GM04504 (cell line): ENCODE measurements around the gene ASTL.
A peak's percentile ranks its signal among the peaks of the same experiment; 100 is the strongest.

Experiments
- DNase-seq: peaks from one replicate; pipeline ENCODE4 v3.0.0-alpha.2; 2012; ENCODE audit warnings: low read depth

Gene ASTL

DNA sequence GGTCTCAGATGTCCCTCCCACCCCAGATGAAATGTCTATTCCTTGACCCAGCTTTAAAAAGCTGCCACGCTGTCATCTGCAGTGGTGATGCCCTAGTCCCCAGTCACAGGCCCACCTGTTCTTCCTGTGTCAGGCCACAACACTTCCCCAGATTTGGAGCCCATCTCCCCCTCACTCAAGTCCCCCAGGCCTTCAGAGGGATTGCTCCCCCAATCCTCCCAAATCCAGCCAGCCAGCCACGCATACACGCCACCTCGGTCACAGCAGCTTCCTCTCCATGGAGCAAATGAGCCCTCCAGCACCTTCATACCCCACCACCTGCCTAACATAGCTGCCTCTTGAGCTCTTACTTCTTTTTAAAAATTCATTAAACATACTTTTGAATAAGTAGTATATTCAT is 7.8 kb downstream of the ASTL start:
- DNase-seq: no peak

GRCh38 chr2:96129528-96130120 is 8.7 kb downstream of the ASTL start:
- DNase-seq: no peak

DNA sequence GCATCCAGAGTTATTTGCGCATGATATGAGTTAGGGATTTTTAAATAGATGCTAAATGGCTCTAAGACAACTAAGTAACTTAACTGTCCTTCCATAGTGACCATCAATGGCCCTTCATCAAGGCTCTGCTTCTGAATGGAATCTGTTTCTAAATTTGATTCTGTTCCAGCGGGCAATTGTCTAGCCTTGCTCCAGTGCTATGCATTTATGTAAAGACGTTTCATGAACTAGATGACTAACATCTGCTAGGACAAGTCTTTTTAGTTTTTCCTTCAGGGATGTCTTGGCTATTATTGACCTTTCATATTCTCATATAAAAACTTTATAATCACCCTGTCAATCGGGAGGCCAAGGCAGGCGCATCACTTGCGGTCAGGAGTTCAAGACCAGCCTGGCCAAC is 9.8 kb downstream of the ASTL start:
- DNase-seq: no peak

DNA sequence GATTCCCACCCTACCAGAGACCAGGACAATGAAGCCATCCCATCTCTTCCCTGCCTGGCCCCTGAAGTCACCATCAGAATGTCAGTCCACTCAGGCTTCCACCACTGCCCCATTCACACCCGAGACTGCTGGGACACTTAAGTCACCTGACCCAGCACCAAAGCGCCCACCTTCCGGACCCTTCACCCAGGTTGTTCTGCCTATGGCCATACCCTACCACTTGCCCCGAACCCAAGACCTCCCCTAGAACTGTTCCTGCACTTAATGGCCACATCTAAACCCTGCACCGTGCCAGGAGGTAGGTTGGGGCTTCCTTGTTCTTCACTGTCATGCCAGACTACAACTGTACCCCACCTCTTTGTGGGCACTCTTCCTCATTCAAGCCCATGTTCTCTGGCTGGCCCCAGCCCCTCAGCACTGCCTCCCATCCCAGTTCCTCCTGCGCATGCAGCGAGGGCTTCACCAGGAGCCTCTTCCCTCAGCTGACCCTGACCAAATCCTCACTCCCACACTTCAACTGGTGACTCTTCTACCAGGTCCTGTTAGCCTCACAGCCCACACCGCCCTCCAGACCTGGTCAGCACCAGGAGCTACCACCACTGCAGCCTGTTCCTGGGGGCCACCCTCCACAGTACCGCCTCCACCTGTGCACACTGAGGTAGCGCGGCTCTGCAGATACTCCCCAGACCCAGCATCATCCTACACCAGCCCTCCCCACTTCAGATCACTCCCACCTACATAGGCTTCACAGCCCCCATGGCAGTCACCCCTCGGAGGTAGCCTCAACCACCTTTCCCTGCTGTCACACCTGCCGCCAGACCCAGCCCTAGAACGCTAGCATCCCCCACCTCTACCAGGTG is 13.7 kb downstream of the ASTL start:
- no peak for DNase-seq

DNA sequence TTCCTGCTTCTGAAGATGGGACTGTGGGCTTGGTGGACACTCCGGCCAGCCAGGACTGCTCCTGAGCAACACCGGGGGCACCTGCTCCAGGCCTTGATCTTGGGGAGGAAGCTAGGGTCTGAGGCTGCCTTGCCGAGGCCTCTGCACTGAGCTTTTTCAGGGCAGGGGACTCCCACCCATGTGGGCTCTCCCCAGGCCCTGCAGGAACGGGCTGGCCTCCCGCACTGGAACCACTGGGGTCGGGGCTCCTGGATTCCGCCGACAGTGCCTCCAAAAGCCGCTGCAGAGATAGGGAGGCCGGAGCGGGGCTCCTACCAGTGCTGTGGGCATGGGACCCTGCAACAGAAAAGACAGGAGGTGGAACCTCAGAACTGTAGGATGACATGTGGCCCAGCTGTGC is 14.4 kb downstream of the ASTL start:
- no peak for DNase-seq

DNA sequence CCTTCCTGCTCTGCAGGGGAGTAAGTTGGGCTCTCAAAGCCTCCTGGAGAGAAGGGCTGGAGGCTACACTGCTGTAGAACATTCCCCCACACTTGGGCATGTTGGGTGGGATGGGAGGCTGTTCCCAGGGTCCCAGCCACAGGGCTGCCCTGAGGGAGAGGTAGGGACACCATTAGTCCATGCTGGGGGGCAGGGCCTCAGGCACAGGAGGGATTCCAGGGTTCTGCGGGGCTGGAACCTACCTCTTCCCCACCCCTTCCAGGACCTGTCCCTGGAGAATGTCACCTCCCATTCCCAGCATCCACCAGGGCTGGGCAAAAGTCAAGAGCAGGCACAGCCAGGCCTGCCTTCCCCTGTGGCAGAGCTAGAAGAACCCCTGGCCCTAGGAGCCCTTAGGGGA is 15.0 kb downstream of the ASTL start:
- no peak for DNase-seq

DNA sequence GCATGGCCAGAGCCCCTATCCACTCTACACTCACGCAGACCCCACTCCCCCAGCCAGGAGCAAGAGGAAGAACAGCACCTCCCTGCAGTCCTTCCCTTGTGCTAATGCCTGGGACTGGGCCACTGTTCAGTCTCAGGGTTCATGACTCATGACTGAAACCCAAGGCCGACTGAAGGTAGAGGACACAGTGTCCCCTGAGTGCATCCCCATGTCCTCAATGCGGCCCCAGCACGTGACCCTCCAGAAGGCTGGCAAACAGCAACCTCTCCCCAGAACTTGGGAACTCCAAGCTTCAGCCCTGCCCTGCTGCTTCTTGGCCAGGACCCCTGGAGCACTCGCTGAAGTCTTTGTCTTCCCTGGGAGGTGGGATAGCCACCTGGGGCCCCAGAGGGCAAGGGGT is 15.9 kb downstream of the ASTL start:
- DNase-seq: no peak

- DNase-seq: no peak
Measured at GRCh38 chr2:96121414-96121813, 16.9 kb downstream of the ASTL start.

- no peak for DNase-seq
Measured at GRCh38 chr2:96120991-96121390, 17.3 kb downstream of the ASTL start.

DNA sequence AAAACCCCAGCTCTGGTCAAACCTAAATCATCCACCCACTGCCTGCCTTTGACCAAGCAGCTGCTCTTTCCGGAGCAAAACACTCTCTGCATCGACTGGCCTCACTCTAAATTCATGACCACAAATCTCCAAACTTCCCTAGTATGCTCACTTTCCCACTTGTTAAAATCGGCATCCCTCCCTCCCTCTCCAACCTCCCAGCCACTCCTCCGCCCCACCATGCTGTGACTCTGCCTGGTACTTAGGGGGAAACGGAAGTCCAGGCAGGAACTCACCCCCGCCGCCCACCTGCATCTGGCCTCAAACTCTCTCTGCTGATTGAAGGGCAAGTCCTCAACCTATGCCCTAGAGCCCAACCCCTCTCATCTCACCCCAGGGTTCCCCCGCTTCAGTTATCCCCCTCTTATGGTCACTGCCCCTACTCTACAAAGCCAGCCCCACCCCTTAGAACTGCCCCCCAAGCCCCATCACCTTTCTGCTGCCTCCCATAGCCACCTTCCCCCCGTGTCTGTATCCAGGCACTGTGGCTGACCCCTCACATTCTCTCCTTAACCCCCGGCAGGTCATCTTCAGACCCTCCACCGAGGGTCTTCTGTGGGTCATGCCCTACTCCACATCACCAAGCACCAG is 18.1 kb downstream of the ASTL start:
- no peak for DNase-seq

DNA sequence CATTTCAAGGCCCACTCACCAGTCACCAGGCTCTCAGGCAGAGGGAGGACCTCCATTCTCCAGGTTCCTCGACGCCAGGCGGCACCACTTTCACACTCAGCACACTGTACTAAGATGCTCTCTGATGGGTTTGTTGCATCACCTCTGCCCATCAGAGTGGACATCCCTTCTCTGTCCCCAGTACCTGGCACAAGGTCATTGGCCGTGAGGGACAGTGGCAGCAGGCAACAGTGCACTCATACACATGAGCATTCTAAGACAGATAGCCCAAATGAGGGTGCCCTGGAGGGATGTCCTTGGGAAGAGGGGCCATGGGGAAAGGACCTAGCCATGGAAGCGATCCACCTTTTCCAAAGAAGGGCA is 18.9 kb downstream of the ASTL start:
- DNase-seq: no peak

DNA sequence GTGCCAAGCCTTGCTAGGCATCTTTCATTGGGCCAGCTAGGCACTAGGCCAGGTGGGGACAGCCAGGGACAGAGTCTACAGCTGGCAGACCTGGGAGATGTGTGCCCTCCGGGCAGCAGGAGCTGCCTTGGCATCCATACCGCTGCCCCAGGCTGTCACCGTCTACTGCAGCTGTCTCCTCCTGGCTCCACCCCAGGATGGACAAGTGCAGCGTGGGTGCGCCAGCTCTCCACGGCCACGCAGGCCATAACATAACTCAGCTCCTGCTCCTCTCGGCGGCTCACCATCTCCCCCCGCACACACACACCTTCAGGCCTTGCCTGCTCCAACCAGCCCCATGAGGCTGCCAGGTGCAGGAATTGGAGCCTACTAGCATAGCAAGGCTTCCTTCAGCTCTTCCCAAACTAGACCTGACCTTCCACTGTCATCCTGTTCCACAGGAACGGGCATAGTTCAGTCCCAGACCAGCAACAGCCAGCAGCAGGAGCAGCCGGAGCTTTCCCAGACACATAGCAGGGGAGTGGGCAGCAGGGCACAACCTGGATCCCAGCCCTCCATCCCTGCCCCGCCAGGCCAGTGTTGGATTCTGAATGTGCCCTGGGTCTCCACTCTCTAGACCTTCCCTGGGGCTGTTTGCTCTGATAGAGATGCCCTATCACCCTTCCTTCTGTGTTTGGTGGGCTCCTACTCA is 19.5 kb downstream of the ASTL start:
- DNase-seq: no peak

- DNase-seq: no peak
Measured at GRCh38 chr2:96117701-96118588, 20.4 kb downstream of the ASTL start.

DNA sequence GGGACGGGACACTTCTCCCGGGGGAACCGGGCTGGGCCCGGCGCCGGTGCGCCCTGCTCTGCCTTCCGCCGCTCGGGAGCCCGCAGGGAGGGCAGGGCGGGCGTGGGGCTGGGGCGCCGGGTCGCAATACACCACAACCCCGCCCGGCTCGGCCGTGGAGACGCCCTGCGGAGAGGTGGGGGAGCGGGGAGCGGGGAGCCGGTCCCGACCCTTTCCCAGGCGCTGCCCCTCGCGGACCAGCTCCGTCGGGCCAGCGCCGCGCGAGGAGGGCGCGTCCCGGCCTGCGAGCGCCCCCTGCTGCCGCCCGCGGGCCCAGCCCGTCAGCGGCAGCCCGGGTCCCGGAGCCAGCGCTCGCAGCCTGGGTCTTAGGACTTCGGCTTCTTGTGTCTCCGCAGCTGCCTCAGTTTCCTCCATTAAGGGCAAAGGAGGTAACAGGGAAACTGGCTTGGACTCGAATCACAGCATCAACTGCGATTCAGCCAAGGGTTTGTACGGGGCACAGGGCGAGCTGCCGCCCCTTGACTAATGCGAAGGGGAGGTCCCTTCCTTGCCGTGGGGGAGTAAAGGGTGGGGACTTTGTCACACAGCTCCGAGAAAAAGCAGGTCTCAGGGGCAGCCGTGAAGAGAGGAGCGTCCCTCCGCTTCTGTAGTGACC is 21.3 kb downstream of the ASTL start:
- DNase-seq: peak; percentile 7

DNA sequence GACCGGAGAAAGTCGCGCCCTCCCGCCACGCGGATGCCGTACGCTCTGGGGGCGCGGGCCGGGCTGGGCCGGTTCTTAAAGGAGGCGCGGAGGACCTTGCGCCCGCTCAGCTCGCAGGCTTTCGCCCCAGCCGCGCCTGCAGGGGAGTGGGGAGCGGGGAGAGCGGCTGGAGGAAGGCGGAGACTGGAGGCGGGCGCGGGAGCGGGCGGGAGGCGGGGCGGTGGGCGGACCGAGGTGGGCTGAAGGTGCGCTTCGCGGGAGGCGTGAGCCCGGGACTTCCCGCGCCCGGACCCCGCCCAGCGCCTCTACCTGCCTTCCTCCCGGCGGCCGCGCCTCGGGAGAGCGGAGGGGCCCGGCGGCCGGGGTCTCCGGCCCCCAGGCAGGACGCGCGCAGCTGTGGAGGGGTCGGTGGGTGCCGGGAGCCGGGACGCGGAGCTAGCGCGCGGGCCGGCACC is 21.9 kb downstream of the ASTL start, which contains the start of gene ADRA2B:
Gene ADRA2B (minus strand): TSS at position 148 of the 455 bp plus-strand sequence. CDS start 422 bp downstream, outside the sequence.
- DNase-seq: no peak

- DNase-seq: no peak
Measured at GRCh38 chr2:96115631-96116423, 22.5 kb downstream of the ASTL start.

DNA sequence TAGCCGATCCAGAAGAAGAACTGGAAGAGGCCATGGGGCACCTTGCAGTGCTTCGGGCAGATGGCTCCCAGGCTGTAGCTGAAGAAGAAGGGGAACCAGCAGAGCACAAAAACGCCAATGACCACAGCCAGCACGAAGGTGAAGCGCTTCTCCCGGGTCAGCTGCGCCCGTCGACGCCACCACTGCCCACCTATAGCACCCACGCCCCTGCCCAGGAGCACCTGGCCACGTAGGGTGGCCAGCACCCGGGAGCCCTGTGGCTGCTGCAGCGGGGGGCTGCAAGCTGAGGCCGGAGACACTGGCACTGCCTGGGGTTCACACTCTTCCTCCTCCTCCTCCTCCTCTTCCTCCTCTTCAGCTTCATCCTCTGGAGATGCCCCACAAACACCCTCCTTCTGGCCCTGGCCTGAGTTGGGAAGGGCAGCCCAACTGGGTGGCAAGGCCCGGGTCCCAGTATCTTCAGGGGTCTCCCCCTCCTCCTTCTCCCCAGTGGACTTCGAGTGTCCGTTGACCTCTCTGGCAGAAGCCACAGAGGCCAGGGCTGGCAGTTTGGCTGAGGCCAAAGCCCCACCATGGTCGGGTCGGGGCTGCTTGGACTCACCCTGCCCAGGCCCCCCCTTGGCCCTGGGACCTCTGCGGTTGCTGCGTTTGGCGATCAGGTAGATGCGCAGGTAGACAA is 23.3 kb downstream of the ASTL start:
- DNase-seq: no peak

DNA sequence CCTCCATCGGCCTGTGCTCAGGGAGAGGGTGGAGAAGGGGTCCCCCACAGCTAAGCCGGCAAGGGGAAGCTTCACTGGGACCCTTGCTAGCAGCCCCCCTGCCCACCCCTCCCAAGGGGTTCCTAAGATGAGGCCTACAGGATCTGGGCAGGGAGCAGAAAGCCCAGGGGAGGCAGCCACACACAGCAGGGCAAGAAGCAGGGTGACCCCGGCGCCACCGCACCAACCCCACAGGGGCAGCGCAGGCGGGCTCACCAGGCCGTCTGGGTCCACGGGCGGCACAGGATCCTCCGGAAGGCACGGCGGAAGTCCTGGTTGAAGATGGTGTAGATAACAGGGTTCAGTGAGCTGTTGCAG is 23.8 kb downstream of the ASTL start:
- no peak for DNase-seq

GRCh38 chr2:96113951-96114350 is 24.4 kb downstream of the ASTL start:
- no peak for DNase-seq

DNA sequence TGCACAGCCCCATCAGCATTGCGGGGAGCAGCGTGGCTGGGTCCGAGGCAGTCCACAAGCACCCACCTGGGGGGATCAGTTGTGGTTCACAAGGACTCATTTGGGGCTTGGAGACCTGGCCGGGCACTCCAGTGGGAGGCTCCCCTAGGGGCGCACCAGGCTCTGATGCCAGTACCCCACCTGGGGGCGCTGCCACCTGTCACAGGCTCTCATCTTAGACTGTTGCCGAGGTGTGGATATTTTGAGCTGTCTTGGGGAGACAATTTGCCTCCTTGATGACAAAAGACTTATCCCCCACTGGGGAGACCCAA is 25.0 kb downstream of the ASTL start:
- DNase-seq: no peak
